Measurements from ENCODE around the gene XKR7. TPM values are rescaled to one million over a fixed set of nuclear protein-coding genes. Genes with fewer than 3 reads are reported as not detected.

The XKR7 gene
- total RNA-seq, 4 donors from 2014 or later: not detected

DNA sequence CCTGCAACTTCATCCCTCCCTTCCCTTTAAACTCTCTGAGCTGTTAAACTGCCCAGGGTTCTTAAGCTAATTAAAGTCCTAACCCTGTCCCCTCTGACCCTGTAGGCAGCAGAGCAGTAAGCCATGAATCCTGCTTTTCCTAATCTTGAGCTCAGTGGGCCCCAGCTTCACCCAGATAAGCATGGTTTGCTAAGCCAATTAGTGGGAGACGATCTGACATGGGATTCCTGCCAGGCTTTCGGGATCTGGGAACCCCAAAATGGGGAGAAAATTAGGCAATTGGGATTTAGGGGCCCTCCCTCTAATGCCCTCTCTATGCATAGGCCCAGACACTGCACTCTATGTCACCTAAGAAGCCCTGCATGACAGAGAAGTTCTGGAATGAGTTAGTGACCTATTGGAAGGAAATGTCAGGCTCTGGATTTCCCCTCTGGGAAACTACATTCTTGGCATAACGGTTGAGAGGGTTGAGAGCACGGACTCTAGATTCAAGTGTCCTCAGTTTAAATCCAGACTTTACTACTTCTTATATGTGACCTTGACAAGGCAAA, 4.6 kb downstream of the XKR7 start:
- TF ChIP-seq, protein P1, sequence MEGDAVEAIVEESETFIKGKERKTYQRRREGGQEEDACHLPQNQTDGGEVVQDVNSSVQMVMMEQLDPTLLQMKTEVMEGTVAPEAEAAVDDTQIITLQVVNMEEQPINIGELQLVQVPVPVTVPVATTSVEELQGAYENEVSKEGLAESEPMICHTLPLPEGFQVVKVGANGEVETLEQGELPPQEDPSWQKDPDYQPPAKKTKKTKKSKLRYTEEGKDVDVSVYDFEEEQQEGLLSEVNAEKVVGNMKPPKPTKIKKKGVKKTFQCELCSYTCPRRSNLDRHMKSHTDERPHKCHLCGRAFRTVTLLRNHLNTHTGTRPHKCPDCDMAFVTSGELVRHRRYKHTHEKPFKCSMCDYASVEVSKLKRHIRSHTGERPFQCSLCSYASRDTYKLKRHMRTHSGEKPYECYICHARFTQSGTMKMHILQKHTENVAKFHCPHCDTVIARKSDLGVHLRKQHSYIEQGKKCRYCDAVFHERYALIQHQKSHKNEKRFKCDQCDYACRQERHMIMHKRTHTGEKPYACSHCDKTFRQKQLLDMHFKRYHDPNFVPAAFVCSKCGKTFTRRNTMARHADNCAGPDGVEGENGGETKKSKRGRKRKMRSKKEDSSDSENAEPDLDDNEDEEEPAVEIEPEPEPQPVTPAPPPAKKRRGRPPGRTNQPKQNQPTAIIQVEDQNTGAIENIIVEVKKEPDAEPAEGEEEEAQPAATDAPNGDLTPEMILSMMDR (IDR thresholded peaks at IDR 0.05; ENCODE audit: low read depth): no peak

DNA sequence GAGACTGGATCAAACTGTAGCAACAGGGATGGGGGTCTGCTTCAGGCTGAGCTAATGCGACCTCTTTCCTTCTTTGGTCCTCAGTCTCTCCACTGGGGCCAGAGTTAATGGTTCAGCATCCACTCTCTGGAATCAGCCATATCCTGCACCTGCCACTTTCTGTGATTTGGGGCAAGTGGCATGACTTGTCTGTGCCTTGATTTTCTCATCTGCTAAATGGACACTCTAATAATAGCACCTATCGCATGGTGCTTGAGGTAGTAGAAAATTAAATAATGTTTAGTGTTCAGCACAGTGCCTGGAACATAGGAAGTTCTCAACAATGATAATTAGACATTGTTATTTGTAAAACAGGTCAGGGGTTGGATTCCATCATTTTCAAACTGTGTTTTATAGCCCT, 6.3 kb downstream of the XKR7 start:
- TF ChIP-seq, protein P1 (IDR thresholded peaks at IDR 0.05; ENCODE audit: low read depth): no peak

DNA sequence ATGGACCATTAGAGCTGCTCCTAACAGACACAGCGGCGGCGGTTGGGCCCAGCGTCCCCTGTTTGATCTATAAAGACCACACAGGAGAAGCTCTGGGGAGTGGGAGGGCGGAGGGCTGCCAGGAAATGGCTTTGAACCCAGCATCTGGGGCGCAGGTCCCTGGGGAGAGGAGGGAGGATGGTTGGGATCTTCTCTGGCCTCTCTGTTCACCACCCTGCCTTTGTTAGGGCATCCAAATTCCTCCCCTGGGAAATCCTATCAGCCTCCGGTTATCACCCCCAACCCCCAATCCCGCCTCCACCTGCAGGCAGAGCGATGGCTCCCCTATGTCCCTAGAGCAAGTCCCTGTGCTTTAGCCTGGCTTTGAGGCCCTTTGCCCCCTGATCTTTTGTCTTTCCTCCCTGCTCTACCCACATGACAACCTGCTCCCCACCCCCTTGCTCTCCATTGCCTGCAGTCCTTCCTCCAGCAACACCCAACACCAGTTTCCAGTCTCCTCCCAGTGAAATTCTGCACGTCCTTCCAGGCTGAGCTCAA, 7.1 kb downstream of the XKR7 start:
- TF ChIP-seq, protein P1 (IDR thresholded peaks at IDR 0.05; ENCODE audit: low read depth): no peak

- TF ChIP-seq, protein P1 (IDR thresholded peaks at IDR 0.05; ENCODE audit: low read depth): no peak
These were observed 7.9 kb downstream of the XKR7 start for GRCh38 chr20:31975874-31976273.

DNA sequence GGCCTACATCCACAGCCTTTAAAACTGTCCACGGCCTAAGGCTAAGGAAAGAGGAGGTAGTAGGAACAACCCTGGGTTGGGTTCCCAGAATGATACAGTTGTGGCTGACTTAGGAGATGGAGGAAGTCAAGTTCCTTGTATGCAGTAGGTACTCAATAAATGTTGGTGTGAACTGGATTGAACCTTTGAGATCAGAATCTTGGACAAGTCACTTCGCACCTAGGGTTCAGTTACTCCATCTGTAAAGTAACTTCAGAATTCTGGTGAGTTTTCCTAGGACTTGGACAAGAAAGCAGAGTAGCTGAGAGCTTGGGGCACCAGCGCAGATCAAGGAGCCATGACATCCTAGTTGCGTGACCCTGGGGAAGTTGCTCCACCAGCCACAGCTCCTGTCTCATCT, 9.1 kb downstream of the XKR7 start:
- TF ChIP-seq, protein P1 (IDR thresholded peaks at IDR 0.05; ENCODE audit: low read depth): no peak

GRCh38 chr20:31979713-31980426, 11.9 kb downstream of the XKR7 start:
- TF ChIP-seq, protein P1 (IDR thresholded peaks at IDR 0.05; ENCODE audit: low read depth): no peak

- TF ChIP-seq, protein P1 (IDR thresholded peaks at IDR 0.05; ENCODE audit: low read depth): no peak
These were observed 13.8 kb downstream of the XKR7 start for GRCh38 chr20:31981784-31982183.
